K562 (cell line): ENCODE data around the gene GAA. TPM values are rescaled to one million over a fixed set of nuclear protein-coding genes. Genes with fewer than 3 reads are reported as not detected.
A peak's percentile ranks its signal among the peaks of the same experiment; 100 is the strongest.

ENCODE experiments used
- ATF6 ChIP-seq: sonication (generic); formaldehyde crosslinking; IDR thresholded peaks from 2 replicates; pipeline ENCODE4 v1.4.0; 2020; ENCODE audit warnings: mild to moderate bottlenecking, missing genetic modification reagents
- BHLHE40 ChIP-seq: IDR thresholded peaks from 2 replicates; pipeline ENCODE4 v1.6.1; 2011; ENCODE audit warnings: low read length, improper control_type of control experiment
- CHD4 ChIP-seq: fragments of 200-600 bp; sonication (generic); IDR thresholded peaks from 3 replicates; pipeline ENCODE4 v1.6.1; 2012; ENCODE audit warnings: low read depth, mild to moderate bottlenecking, mixed read lengths, low read length, inconsistent platforms; ENCODE audit not compliant: insufficient read depth, insufficient replicate concordance, poor library complexity, severe bottlenecking
- ELF1 ChIP-seq: fragments of 200-800 bp; sonication (Bioruptor generic); IDR thresholded peaks from 2 replicates; pipeline ENCODE4 v1.6.1; 2016; ENCODE audit warnings: missing genetic modification characterization, missing compliant biosample characterization
- ESRRA ChIP-seq: fragments of 450-650 bp; IDR thresholded peaks from 2 replicates; pipeline ENCODE4 v1.6.1; 2014; ENCODE audit warnings: low read depth, mild to moderate bottlenecking, moderate library complexity, borderline replicate concordance
- ETV6 ChIP-seq, 3 experiments: fragments of 150-350 bp in 1 of 3; sonication (generic) in 1 of 3; formaldehyde crosslinking in 1 of 3; IDR thresholded peaks; 2 replicates each; pipeline versions ENCODE4 v1.6.1 to v1.8.0; 2014 to 2022; ENCODE audit warnings: borderline replicate concordance in 2 of 3, low read depth in 2 of 3, antibody characterized with exemption in 1 of 3, low read length in 1 of 3, mild to moderate bottlenecking in 1 of 3, missing genetic modification reagents in 1 of 3
- FOXP1 ChIP-seq: sonication (generic); formaldehyde crosslinking; IDR thresholded peaks from 2 replicates; pipeline ENCODE4 v1.8.0; 2022; ENCODE audit warnings: mild to moderate bottlenecking, missing genetic modification reagents
- HDGF ChIP-seq: fragments of 450-650 bp; IDR thresholded peaks from 2 replicates; pipeline ENCODE4 v1.6.1; 2016
- MAZ ChIP-seq, 2 experiments: fragments of 450-650 bp in 1 of 2; sonication (generic) in 1 of 2; formaldehyde crosslinking; IDR thresholded peaks in 1 of 2; conservative IDR thresholded peaks in 1 of 2; 2 replicates each; pipeline versions ENCODE4 v1.4.0 to v1.5.0; 2020; ENCODE audit warnings: mild to moderate bottlenecking in 1 of 2, missing genetic modification reagents in 1 of 2
- NR0B1 ChIP-seq: fragments of 450-650 bp; IDR thresholded peaks from one replicate; pipeline ENCODE4 v1.6.1; 2018; ENCODE audit warnings: mild to moderate bottlenecking, moderate library complexity; ENCODE audit not compliant: partially characterized antibody
- PATZ1 ChIP-seq: fragments of 250-450 bp; sonication (Bioruptor Pico); IDR thresholded peaks from 2 replicates; pipeline ENCODE4 v1.5.0; 2020; ENCODE audit warnings: mild to moderate bottlenecking, borderline replicate concordance
- POLR2H ChIP-seq: IDR thresholded peaks from 2 replicates; pipeline ENCODE4 v1.6.1; 2016; ENCODE audit warnings: missing genetic modification characterization, low read depth, mild to moderate bottlenecking, control low read depth, missing compliant biosample characterization, moderate library complexity
- RBM15 ChIP-seq: fragments of 200-400 bp; formaldehyde crosslinking; IDR thresholded peaks from 2 replicates; pipeline ENCODE4 v1.6.1; 2018; ENCODE audit warnings: mild to moderate bottlenecking, low read length, moderate library complexity; ENCODE audit not compliant: insufficient read depth
- SIN3B ChIP-seq: fragments of 450-650 bp; IDR thresholded peaks from 2 replicates; pipeline ENCODE4 v1.6.1; 2017; ENCODE audit warnings: low read depth, mild to moderate bottlenecking, moderate library complexity
- SMAD2 ChIP-seq: fragments of 150-350 bp; IDR thresholded peaks from 2 replicates; pipeline ENCODE4 v1.6.1; 2014; ENCODE audit warnings: low read depth, mild to moderate bottlenecking, low read length
- SNRNP70 ChIP-seq: fragments of 200-400 bp; formaldehyde crosslinking; optimal IDR thresholded peaks from 2 replicates; pipeline ENCODE3; 2017; ENCODE audit warnings: low read depth, low read length
- TAF7 ChIP-seq: fragments of 450-650 bp; IDR thresholded peaks from 2 replicates; pipeline ENCODE4 v1.6.1; 2016; ENCODE audit warnings: missing genetic modification characterization, missing compliant biosample characterization
- THRAP3 ChIP-seq: fragments of 450-650 bp; IDR thresholded peaks from 2 replicates; pipeline ENCODE4 v1.6.1; 2016; ENCODE audit warnings: mild to moderate bottlenecking, inconsistent platforms, borderline replicate concordance
- XRCC3 ChIP-seq: fragments of 450-650 bp; IDR thresholded peaks from 2 replicates; pipeline ENCODE4 v1.6.1; 2017; ENCODE audit warnings: mild to moderate bottlenecking, moderate library complexity
- XRCC4 ChIP-seq: IDR thresholded peaks from one replicate; pipeline ENCODE4 v1.6.1; 2011; ENCODE audit not compliant: insufficient read depth, insufficient read length; ENCODE audit errors: extremely low read depth
- ZNF75A ChIP-seq: fragments of 450-650 bp; formaldehyde crosslinking; IDR thresholded peaks from 2 replicates; pipeline ENCODE4 v1.4.0; 2020; ENCODE audit warnings: mild to moderate bottlenecking
- ZNF778 ChIP-seq: fragments of 450-650 bp; formaldehyde crosslinking; IDR thresholded peaks from 2 replicates; pipeline ENCODE4 v1.4.0; 2020; ENCODE audit warnings: mild to moderate bottlenecking, moderate library complexity
- polyA plus RNA-seq, 8 experiments: library from polyadenylated mRNA; depleted of rRNA in 4 of 8; stranded (reverse) in 5 of 8; unstranded in 3 of 8; fragments of >200 nt; fragmentation: Nextera tagmentation in 2 of 8; fragmentation: Illumina TruSeq in 1 of 8; extraction: Ambion mirVana in 2 of 8; extraction: Trizol in 1 of 8; gene quantifications; 2 replicates each; pipeline versions ENCODE4 v1.2.1 to v1.2.3, GENCODE V29; 2011 to 2014; ENCODE audit warnings: inconsistent platforms in 1 of 8, missing spikeins in 1 of 8
- total RNA-seq, 7 experiments: library from RNA; depleted of rRNA in 6 of 7; stranded (reverse); fragments of >200 nt in 6 of 7; fragmentation: Illumina TruSeq in 2 of 7; extraction: Trizol in 2 of 7; gene quantifications; 2 replicates each; pipeline versions ENCODE4 v1.2.1 to v1.2.3, GENCODE V29; 2011 to 2021; ENCODE audit warnings: low replicate concordance in 1 of 7

Gene GAA
- total and polyA plus RNA-seq, 9 of the 15 experiments (the other 6 are each of a cell fraction or from before 2014, with no cell fraction given) = 0.15 to 6.4 (median 1.7) TPM

GRCh38 chr17:80101011-80101945 lies at the start of gene GAA (continued):
- peak; percentile 78 for TF ChIP-seq SIN3B
- no peak for TF ChIP-seq CHD4
- no peak for TF ChIP-seq SNRNP70
- TF ChIP-seq ZNF778 (CRISPR knock-in tag) = no peak
- TF ChIP-seq ATF6 = no peak
- no peak for TF ChIP-seq SMAD2
- no peak for TF ChIP-seq POLR2H (tag)
- TF ChIP-seq PATZ1 = no peak
- TF ChIP-seq XRCC4 = no peak
- no peak for TF ChIP-seq THRAP3
- no peak for TF ChIP-seq RBM15
- peak; percentile 87 to 97 for TF ChIP-seq MAZ (CRISPR knock-in tag; conservative IDR thresholded peaks at IDR 0.05 in 1 of 2, IDR thresholded peaks at IDR 0.05 in 1 of 2)
- no peak for TF ChIP-seq ETV6 (IDR thresholded peaks at IDR 0.05; ENCODE audit: borderline replicate concordance in 1 of 2, low read depth in 2 of 2, low read length in 1 of 2)
- 0 out of 2 replicates have a peak, but pooled peaks have one; percentile 34 for TF ChIP-seq ETV6 (CRISPR knock-in tag; IDR thresholded peaks at IDR 0.05; ENCODE audit: borderline replicate concordance)
- no peak for TF ChIP-seq ESRRA
- no peak for TF ChIP-seq TAF7 (tag)
- TF ChIP-seq FOXP1 = no peak
- peak; percentile 93 for TF ChIP-seq BHLHE40
- TF ChIP-seq NR0B1 = no peak
- TF ChIP-seq XRCC3 = no peak
- no peak for TF ChIP-seq ELF1 (tag)
- no peak for TF ChIP-seq HDGF
- TF ChIP-seq ZNF75A (CRISPR knock-in tag) = no peak
